HG03196 (cell line): ENCODE results near the gene SLC12A5.
"Not testable (repeated sequence)": the region's sequence is repeated elsewhere in the genome, so short reads cannot be mapped to it uniquely, and the experiment has no call there.

ENCODE experiments used
- ATAC-seq: cut with Tn5 transposase; IDR thresholded peaks from one replicate; pipeline ENCODE4 v1.9.1; 2021; ENCODE audit not compliant: unreplicated experiment

The SLC12A5 gene

DNA sequence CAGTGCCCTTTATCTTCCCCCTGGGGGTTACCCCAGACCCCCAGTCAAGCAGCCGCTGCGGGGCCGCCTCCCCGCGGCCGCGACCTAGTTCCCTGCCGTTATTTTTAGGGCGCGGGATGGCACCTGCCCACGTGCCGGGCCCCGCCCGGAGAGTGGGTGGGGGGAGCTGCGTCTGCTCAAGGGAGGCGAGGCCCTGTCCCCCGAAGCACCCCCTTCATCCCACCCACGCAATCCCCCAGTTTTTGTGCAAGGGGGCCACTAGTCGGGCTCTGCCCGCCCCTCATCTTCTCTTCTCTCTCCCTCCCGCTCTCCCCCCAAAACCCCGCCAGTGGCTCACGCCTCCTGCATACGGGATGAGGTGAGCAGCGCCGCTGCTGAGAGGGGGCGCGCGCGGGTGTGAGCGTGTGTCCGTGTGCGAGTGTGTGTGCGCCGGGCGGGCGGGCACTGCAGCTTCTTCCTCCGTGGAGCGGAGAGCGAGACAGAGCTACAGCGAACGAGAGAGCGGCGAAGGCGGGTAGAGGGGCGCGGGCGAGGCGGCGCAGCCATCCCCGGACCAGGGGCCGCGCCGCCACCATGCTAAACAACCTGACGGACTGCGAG is at the start of gene SLC12A5:
SLC12A5 (plus strand) TSS at position 444 of the 600 bp plus-strand sequence; CDS start at position 574, 130 bp downstream.
- no peak for ATAC-seq

DNA sequence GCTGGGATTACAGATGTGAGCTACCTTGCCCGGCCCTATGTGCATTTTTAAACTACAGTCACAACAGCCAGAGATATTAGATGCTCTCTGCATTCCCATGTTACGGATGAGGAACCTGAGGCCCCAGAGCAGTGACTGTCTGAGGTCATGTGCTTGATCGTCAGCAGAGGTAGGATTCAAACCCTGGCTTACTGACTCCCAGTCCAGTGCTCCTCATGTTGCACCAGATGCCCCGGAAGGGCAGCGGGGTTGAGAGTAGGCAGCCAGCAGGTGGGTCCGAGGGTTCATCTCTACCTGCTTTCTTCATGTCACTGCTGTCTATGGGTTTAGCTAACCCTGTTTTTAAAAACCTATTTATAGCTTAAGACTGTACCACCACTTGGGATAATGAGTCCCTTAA is 47.8 kb upstream of the SLC12A5 start:
- ATAC-seq: no peak

DNA sequence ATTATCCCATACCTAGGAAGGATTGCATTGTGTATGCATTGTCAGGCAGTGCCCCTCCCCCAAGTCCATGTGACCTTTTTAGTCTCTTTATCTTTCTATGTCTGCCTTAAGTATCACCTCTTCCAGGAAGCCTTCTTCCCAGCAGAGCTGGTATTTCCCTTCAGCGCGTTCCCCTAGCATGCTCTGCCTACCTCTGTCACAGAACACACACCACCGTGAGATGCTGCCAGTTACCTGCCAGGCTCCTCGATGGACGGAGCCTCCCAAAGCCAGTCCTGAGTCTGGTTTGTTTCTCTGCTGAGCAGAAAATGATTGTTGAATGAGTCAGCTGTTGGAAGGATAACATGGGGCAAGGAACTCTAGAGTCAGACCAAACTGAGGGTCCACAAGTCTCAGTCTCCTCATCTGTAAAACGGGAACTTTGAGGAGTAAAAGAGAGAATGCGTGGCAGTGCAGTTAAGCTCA is 45.7 kb upstream of the SLC12A5 start:
- ATAC-seq: no peak

DNA sequence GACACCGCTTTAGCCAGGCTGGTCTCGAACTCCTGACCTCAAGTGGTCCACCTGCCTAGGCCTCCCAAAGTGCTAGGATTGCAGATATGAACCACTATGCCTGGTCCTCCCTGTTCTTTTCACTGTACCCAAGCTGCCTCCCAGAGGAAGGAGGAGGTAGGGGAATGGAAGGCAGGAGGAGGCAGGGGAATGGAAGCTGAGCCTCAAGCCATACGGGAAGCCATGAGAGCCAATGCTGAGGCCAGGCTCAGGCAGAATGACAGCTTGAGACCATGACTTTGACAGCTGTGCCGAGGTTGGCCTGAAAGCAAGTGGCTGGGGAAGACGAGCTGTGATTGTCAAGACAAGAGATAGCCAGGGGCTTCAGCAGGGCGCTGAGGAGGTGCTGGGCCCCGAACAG is 43.4 kb upstream of the SLC12A5 start:
- no peak for ATAC-seq

DNA sequence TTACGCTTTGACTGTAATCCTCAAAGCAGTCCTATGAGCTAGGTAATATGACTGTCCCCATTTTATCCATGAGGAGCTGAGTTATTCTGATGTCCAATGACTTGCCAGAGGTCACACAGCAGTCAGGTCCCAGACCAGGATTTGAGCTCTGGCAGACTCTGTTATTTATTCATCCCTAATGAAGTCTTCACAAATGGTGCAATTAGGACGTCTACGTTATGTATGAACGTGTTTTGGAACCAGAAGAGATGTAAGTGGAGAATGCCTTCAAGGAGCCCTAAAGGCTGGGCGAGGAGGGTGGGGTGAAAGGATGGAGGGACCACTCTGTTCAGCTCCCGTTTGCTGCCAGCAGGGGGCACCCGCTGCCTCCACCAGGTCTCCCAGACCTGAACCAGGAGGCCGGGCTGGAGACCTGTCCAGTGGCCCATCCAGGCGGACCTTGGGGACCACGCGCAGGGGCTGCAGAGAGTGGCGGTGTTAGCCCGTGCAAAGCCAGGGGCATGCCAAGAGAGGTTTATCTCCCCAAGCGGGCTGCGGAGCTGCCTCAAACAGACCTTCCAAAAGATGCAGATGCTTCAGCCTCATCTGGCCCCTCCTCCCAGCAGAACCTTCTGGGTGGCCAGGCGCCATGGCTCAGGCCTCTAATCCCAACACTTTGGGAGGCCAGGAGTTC is 41.8 kb upstream of the SLC12A5 start:
- ATAC-seq: no peak

DNA sequence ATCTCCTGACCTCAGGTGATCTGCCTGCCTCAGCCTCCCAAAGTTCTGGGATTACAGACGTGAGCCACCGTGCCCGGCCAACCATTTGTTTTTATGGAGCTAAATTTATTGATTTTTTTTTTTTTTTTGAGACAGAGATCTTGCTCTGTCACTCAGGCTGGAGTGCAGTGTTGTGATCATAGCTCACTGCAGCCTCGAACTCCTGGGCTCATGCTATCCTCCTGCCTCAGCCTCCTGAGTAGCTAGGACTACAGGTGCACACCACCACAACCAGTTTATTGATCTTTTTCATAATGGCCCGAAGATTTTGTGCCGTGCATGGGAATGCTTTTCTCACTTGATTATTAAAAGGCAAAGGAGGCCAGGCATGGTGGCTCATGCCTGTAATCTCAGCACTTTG is 40.2 kb upstream of the SLC12A5 start:
- not testable (repeated sequence) for ATAC-seq

DNA sequence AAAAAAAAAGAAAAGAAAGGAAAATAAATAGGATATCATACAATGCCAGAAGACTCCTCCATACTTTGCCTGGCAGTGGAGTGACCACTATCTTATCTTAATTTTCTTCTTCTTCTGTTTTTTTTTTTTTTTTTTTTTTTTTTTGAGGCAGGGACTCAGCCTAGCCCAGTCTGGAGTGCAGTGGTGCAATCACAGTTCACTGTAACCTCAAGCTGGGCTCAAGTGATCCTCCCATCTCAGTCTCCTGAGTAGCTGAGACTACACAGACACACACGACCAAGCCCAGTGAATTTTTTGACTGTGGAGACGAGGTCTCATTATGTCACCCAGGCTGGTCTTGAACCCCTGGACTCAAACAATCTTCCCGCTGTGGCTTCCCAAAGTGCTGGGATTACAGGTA is 37.4 kb upstream of the SLC12A5 start:
- ATAC-seq: no peak

DNA sequence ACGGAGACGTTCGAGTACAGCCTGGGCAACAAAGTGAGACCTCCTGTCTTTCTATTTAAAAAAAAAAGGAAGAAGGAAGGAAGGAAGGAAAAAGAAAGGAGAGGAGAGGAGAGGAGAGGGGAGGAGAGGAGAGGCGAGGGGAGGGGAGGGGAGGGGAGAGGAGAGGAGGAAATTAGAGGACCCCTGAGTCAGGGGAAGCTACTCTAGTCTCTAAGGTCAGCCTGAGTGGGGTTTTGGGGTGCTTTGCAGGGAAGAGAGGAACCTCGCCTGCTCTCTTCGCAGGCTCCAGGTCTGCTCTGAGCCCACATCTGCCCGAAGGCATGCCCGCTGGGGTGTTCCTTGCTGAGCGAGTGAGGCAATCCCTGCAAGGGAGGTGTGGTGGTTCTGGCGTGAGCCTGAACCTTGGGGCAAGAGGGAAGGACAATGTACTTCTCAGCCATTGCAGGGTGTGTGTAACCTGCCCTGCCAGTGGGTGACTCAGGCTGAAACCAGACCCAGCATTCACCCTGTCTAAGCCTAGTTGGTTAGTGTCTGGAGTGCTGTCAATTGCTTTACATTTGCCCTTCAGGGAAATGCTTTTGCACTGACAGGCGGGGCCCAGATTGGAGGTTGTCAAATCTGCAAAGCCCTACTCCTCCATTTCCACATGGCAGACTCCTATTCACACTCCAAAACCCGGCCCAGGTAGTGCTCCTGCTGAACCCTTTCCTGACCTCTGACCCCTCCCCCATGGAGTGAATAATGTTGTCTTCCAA is 35.6 kb upstream of the SLC12A5 start:
- ATAC-seq: no peak

DNA sequence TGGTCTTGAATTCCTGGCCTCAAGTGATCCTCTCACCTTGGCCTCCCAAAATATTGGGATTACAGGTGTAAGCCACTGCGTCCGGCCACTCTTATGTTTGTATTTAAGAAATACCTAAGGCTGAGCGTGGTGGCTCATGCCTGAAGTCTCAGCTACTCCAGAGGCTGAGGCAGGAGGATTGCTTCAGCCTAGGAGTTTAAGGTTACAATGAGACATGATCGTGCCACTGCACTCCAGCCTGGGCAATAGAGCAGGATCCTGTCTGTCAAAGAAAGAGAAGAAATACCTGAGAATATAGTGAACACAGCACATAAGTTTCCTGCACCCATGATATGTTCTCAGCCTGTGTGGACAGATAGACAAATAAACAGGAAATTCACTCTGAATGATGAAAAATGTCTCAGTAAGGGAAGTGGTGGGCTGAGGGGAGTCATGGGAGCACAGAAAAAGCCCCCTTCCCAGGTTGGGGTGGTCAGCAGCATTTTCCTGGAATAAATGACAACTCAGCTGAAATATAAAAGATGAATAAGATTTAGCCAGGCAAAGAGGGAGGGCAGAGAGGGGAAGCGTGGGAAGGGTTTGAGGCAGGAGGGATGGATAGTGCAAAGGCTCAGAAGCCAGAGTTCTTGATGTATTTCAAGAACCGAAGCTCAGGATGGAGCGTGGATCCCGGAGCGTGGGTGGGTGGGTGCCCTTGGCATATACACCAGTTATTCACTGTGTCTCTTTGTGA is 34.1 kb upstream of the SLC12A5 start:
- ATAC-seq: no peak

DNA sequence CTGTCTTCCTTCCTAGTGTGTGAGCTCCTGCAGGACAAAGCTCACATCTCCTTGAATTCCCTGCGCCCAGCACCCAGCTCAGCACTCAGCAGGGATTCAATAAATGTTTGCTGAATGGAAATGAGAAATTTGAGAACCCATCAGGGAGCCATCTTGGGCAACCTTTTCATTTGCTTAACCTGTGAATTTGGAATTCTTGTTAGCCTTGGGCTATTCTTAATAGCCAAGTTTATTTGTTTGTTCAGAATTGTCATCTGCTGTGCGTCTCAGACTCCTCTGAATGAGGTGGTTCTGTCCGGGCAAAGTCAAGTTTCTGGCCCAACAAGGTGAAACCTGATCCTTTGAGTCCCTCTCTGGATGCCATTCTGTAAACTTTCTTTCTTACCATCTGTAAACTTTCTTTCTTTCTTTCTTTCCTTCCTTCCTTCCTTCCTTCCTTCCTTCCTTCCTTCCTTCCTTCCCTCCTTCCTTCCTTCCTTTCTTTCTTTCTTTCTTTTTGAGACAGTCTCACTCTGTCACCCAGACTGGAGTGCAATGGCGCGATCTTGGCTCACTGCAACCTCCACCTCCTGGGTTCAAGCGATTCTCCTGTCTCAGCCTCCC is 33.4 kb upstream of the SLC12A5 start:
- not testable (repeated sequence) for ATAC-seq

DNA sequence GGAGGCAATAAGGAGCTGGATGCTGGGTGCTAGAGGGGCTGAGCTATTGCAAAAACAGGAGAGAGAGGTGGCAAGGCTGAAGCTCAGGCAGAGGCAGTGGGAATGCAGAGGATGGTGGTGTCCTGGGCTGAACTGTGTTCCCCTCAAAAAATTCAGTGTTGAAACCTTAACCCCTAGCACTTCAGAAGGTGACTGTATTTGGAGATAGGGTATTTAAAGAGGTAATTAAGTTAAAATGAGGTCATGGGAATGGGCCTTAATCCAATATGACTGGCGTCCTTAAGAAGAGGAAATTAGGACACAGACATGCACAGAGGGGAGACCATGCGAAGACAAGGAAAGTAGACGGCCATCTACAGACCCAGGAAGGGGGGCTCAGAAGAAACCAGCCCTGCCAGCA is 31.8 kb upstream of the SLC12A5 start:
- no peak for ATAC-seq

DNA sequence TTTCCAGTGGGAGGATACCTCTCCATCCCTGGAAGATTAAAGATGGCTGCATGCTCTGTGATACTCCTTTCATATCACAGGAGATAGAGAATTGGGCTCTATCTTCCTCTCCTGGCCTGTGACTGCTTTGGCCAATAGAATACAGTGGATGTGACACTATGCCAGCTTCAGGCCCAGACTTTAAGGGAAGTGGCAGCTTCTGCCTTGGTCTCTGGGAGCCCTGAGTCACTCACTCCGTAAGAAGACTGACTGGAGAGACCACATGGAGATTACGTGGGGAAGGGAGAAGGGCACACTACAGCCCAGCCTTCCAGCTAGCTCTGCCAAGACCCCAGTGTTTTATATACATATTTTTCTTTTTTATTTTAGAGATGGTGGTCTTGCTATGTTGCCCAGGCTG is 30.7 kb upstream of the SLC12A5 start:
- no peak for ATAC-seq

DNA sequence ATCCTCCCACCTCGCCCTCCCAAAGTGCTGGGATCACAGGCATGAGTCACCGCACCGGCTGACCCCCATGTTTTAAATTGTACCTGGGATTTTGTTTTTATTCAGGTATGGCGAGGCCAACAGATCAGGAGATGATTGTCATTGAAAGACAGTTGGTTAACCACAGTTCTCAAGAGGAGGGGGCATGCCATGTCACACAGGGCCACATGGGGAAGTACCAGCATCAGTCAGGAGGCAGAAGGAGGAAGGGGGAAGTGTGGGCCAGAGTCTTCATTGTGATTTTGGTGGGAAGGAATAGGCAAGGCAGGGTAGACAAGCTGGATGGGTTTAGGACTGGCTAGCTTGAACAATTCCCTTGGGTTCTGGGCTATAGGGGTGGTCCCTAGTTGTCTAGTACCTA is 30.3 kb upstream of the SLC12A5 start:
- ATAC-seq: no peak

DNA sequence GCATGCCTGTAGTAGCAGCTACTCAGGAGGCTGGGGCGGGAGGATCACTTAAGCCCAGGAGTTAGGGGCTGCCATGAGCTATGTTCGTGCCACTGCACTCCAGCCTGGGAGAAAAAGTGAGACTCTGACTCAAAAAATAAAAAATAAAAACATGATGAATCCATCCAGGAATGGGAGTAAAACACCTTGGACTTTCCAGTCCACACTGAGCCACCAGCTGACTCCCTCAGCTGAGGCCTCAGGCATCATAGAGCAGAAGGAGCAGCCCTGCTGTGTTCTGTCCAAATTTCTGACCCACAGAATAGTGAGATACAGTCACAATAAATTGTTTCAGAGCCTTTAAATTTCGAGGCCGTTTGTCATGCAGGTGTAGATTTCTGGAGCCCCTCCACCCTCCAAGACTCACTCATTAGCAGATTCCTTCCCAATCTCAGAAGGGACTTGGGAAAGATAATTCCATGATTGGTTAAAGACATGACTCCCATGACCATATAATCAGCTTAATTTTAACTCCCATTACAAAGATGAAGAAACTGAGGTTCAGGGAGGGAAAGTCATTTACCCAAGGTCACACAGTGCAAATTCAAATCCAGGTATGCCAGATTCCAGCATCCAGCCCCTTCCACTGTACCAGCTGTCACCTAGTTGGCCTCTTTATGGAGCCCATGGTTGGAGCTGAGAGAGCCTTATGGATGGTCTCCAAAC is 29.3 kb upstream of the SLC12A5 start:
- no peak for ATAC-seq

DNA sequence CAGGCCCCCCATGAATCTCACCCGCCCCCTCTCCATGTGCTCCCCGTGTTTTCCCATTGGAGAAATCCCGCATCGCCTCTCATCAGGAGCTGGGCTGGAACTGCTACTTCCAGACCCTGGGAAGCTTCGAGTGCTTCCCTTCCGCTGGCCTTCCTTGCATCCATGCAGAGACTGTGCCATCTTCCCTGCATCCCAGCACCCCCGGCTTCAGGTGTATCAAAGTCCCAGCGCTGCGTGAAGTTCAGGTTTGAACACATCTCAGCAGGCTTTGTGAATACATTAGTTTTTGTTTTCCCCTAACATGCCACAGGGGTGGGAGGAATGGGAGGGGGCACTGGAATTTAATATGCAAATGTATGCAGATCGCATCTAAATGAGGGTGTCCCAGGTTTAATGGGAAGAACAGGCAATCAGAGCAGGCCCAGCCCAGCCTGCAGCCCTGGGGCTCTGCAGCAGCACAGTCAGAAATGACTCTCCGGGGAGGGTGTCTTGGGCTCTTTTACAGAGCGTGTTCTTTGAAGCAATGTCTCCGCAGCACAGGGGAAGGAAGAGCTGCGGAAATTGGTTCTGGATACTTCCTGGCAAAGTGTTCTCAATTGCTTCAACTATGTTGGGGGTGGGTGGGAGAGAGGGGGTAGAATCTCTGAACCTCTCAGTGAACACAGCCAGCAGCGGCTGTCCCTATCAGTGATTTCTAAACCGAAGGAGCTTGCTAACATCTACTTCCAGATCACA is 28.6 kb upstream of the SLC12A5 start:
- ATAC-seq: no peak

DNA sequence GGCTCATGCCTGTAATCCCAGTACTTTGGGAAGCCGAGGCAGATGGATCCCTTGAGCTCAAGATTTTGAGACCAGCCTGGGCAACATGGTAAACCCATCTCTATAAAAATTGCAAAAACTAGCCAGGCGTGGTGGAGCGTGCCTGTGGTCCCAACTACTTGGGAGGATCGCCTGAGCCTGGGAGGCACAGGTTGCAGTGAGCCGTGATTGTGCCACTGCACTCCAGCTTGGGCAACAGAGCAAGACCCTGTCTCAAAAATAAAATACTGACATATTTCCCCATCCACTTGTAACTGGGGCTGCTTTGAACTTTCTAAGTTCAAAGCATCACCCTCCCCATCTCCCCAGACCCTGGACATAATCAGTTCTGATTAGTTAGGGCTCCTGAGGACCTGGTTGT is 27.5 kb upstream of the SLC12A5 start:
- no peak for ATAC-seq

DNA sequence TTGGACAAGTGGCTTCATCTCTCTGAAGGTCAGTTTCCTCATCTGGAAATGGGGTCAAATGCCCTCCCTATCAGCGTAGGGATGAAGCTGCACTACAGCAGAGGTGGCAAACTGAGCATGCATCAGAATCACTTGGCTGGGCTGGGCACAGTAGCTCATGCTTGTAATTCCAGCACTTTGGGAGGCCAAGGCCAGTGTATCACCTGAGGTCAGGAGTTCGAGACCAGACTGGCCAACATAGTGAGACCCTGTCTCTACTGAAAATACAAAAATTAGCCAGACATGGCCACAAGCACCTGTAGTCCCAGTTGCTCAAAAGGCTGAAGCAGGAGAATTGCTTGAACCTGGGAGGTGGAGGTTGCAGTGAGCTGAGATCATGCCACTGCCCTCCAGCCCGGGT is 27.0 kb upstream of the SLC12A5 start:
- ATAC-seq: no peak

DNA sequence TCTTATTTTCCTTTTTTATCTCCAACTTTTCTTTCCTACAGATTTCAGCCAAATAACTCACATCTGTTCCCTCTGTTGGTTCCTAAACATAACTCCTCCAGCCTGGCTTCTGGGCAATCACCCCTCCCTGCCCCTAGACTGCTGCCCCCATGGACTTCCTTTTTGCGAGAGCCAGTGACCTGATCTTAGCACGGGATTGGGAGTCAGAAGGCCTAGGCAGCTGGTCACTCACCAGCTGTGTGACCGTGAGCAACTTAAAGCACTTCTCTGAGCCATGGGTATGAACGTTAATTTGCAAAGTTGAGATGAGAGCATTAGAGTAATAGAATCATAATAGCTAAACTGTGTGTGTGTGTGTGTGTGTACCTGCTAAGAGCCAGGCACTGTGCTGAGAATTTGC is 24.8 kb upstream of the SLC12A5 start:
- no peak for ATAC-seq

DNA sequence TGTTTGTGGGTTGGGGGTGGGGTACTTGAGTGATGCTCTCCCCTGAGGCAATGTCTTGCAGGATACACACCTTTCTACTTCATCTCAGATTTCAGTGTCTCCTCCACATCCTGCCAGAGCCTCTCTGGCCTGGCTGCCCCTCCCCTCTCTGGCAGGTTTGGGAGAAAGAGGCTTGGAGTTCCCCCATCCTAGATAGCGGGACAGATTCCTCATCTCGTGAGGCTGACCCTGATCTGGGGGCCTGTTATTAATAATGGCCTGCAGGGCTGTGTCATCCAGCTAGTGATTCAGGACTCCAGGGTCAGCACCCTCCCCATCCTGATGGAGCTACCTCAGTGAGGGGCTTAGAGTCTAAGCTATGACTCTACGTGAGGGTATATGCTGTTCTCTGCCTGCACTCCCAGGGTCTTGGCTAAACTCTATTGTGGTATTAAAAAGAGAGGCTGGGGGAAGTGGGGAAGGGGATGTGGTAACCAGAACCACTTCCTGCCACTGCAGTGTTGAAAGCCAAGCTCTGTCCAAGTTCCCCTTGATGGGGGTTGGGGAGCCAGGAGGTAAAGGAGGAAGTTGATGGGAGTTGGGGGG is 24.0 kb upstream of the SLC12A5 start:
- no peak for ATAC-seq
